GM12873 (cell line): ENCODE results near the gene TMEM219.
A peak's percentile ranks its signal among the peaks of the same experiment; 100 is the strongest.

ENCODE experiments used
- TF ChIP-seq, protein P1 (sequence below): IDR thresholded peaks from 2 replicates; pipeline ENCODE4 v1.5.1; 2012; ENCODE audit warnings: low read depth, mild to moderate bottlenecking, moderate library complexity, low read length, control low read depth; ENCODE audit not compliant: insufficient read depth; ENCODE audit errors: missing control alignments

Gene TMEM219

DNA sequence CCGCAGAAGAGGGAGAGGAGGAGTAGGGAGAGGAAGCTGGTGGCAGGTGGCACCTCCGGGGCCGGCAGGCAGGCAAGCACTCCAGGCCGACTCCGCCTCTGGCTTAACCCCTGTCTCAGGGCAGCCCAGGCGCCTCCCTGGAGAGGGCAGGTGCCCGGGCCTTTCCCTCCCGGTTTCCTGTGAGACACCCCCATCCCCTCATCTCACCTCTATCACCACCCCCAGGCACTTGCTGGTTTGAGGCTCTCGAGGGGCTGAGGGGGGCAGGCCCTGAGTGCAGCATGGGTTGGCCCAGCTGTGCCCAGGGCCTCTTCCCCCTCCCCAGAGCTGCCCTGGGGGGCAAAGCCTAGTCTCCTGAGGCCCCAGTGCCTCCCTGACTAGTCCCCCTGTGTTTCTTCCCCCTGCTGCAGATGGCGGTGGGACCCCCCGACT lies 42.9 kb downstream of the TMEM219 start:
- TF ChIP-seq, protein P1, sequence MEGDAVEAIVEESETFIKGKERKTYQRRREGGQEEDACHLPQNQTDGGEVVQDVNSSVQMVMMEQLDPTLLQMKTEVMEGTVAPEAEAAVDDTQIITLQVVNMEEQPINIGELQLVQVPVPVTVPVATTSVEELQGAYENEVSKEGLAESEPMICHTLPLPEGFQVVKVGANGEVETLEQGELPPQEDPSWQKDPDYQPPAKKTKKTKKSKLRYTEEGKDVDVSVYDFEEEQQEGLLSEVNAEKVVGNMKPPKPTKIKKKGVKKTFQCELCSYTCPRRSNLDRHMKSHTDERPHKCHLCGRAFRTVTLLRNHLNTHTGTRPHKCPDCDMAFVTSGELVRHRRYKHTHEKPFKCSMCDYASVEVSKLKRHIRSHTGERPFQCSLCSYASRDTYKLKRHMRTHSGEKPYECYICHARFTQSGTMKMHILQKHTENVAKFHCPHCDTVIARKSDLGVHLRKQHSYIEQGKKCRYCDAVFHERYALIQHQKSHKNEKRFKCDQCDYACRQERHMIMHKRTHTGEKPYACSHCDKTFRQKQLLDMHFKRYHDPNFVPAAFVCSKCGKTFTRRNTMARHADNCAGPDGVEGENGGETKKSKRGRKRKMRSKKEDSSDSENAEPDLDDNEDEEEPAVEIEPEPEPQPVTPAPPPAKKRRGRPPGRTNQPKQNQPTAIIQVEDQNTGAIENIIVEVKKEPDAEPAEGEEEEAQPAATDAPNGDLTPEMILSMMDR, result no peak

DNA sequence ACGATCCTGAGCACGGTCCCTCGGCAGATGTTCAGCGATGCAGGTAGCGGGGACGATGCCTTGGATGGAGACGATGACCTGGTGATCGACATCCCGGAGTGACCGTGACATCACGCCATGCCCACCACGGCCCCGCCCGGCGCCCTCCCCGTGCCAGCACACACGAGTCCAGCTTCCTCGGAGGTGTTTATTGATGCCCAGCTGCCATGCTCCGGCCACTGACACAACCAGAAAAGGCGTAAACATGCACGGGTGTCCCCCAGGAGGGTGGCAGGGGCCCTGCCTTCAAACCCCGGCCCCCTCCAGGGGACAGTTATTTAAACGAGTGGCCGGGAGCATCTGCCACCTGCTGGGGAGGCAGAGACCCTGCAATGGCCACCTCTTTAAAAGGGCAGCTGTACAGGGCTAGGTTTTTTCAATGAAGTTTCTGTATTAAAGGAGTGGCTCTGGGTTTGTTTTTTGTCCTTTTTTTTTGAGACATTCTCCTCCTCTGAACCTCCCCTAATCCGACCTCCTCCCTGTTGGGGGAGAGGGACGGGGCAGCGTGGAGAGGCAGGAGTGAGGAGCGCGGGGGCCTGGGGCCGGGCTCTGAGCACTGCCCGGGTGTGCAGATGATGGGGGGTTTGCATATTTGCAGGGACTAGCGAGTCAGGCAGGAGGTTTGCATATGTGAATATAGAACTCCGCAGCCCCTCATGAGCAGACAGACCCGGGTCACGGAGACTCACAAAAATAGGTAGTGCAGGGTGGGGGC lies 43.6 kb downstream of the TMEM219 start:
- TF ChIP-seq, protein P1, result peak; percentile 79

DNA sequence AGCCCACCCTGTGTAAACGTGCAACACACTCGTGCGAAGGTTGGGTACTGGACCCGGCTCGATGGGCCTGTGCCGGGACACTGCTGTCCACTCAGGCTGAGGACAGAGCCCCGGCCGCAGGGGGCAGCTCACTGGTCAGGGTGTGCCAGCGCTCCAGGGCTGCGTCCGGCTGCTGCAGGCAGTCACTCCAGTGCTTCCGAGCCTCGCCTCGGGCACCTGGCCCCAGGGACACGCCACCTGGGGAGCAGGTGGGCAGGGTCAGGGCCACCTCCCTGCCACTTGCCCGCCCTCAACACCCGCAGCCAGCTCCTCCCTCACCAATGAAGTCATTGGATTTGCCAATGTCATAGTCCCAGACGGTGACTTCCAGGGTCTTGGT lies 44.2 kb downstream of the TMEM219 start:
- TF ChIP-seq, protein P1, result no peak

DNA sequence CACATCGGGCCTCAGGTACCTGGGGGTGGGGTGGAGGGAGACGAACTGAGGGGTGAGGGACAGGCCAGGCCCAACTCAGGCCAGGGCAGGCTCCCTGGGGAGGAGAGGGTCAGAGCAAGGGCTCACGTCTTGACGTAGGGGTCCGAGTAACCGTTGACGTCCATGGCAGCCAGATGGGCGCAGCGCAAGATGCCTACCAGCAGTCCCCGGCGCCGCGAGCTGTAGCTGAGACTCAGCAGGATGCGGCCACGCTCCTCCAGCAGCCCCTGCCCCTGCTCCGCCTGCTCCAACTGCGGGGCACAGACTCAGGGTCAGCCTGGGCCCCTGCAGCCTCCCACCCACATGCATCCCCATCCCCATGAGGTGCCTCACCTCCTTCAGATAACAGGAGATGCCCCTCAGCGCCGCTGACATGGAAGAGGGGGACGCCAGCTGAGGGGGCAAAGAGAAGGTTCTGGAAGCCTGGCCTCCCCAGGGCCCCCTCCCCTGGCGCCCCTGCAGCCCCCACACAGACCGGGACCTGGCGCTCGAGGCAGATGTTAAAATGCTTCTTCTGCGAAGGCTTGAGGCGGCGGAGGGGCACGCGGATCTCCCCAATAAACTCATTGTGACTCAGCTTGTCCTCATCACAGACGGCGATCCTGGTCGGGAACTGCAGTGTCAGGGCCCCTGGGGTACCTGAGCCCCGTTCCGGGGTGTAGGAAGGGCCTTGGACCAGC lies 44.9 kb downstream of the TMEM219 start:
- TF ChIP-seq, protein P1, result no peak

DNA sequence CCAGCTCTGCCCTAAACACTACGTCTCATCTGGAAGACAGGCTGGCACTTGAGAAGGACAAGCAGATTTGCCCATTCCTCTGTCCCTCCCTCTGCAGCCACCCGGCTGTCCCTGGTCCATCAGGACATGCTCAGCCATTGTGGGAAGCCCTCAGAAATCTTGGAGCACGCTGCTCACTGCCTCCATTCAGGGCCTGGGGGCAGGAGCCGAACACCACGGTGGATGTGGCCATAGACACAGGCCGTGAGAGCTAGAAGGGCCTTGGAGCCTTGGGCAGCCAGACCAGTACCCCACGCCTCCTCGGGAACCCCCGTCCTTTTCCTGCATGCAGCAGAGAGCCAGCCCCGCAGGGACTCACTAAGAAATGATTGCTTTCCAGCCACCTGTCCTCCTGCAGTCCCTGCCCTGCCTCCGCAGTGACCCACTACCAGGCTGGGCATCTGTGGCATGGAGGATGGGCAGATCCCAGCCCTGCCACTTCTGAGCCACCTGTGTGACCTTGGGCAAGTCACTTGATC lies 45.6 kb downstream of the TMEM219 start:
- TF ChIP-seq, protein P1, result no peak

DNA sequence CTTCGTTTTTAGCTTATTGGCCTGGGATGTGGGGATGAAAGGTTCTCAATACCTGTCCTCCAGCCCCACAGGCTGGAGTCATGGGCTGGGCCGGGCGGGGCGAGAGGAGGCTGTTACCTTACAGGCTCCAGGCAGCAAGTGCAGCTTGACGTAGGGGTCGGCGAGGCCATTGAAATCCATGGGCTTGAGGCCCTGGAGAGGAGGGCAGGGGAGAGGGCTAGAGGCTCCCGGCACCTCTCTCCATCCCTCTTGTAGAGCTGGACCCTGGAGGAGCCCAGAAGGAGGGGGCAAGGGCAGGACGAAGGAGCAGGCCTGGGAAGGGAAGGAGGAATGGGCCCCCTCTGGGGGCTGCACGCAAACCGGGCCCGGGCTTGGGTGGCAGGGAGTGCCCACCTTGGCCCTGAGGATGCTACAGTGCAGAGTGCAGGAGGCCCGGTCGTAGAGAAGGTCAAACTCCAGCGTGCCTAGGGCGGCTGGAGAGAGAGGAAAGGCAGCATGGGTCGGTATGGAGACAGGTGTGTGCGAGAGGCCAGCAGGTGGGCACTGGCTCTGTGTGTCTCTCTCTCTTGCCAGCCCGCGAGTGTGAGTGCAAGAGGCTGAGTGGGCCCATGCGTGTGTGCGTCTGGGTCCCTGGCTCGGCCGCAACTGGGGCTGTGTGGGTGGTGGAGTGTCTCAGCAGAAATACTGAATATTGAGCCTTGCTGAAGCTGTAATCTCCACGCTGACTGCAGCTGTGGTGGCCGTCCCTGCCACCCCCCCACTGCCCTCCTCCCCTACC lies 47.4 kb downstream of the TMEM219 start:
- TF ChIP-seq, protein P1, result no peak
